Fibroblast of skin of back (primary cell): Measurements from ENCODE around the gene CDC42SE2.
"Not testable (repeated sequence)": the region's sequence is repeated elsewhere in the genome, so short reads cannot be mapped to it uniquely, and the experiment has no call there.

Source experiments
- DNase-seq: peaks from one replicate; pipeline ENCODE4 v3.0.0-alpha.2; 2013

Gene CDC42SE2

DNA sequence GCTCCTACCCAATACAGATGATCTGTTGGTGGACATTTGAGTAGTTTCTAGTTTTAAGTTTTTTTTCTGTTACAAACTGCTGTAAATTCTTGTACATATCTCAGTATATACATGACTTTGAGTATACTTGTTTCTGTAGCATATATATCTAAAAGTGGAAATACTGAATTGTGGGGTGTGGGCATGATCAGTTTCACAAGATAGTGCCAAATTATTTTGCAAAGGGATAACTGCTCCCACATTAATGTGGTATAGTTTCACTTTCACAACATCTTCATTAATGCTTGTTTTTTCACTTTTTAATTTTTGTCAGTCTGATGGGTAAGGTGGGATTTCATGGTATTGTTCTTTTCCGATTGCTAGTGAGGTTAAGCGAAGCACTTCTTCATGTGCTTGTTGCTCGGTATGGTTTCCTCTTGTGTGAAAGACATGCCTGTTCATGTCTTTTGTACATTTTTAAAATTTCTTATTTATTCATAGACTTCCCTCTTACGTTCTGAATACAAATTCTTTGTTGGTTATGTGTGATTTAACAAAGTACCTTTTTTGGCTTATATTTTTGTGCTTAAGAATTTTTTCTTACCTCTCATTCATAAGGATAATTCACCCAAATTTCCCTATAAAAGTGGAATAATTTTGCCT, 103.5 kb downstream of the CDC42SE2 start:
- DNase-seq = no peak

- no peak for DNase-seq
These were observed 105.0 kb downstream of the CDC42SE2 start for GRCh38 chr5:131368866-131369265.

GRCh38 chr5:131369558-131369957, 105.7 kb downstream of the CDC42SE2 start:
- DNase-seq = no peak

- DNase-seq = no peak
These were observed 108.0 kb downstream of the CDC42SE2 start for GRCh38 chr5:131371835-131372234.

DNA sequence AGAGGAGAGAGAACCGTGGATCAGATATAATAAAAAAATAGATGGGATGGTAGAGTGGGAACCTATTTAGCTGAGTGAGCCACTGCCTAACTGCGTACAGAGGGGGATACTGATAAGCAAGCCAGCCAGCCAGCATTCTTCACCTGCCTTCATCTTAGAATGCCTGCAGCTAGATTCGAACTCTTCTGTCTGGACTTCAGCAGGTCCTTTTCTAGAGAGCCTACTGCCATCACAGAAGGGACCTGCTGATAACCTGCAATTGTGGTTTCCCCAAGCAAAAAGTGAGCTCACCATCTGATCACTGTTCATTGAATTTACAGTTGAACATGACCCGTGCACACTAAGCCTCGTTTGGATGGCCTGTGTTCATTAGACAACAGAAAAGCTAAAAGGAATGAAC, 109.4 kb downstream of the CDC42SE2 start:
- no peak for DNase-seq

DNA sequence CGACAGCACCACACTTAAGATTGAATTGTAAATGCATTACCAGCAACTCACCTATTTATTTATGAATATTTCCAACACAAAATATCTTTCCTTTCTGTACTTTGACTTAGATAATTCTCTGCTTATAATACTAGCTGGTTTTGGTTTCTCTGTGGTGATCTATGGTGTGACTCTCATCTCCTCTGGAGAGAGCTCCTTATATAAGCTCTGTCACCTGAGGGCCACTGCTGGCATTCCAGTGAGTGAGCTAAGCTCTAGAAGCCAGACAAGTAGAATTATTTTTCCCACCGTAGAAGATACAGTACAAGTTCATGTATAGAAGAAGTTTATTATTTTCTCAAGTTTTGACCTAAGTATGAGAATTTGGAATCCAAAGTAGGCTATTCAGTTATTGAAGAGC, 111.5 kb downstream of the CDC42SE2 start:
- DNase-seq = no peak

DNA sequence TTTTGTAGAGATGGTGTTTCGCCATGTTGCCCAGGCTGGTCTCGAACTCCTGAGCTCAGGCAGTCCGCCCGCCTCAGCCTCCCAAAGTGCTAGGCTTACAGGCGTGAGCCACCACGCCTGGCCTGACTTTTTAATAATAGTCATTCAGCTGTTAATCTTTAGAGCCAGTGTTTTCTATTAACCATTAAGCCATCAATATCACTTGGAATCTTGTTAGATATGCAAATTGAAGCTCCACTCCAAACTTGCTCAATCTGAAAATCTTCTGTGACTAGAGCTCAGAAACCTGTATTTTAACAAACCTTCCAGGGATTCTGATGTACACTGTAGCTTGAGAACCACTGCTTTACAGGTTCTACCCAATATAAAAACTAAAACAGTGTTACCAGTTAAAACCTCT, 113.5 kb downstream of the CDC42SE2 start:
- no peak for DNase-seq

- DNase-seq = peak; percentile 87
These were observed 114.0 kb downstream of the CDC42SE2 start for GRCh38 chr5:131377785-131378325.

DNA sequence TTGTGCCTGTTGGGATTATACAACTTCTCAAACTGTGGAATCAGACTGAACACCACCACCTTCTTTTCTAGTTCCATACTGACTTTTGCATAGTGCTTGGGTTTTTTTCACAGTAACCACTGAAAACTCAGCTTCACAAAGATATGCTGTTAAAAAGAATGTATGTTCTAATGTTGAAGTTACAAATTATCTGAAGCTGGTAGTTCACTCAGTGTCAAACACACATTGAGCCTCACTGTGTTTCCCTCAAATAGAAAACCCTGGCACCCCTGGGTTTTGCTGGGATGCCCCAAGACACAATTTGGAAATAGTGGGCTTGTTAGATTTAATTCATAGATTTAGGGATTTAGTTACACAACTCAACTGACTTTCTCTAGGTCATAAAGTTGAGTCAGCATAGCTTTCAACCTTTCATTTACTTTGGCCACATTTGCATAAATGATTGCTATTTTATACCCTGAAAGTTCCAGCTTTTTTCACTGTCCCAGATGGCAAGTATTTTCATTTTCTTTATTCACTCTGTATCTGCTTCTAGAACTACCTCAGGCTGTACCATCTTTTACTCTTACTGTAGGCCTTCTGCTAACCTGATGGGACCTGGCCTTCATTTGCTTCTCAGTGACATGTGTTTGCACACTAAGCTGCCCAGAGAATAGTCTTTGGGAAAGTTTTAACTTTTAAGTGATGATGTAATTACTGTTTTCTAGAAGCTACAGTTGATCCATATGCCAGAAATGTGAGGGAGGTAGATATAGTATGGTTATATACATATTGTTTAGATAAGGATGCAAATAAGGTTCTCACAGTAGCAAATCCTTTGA, 115.1 kb downstream of the CDC42SE2 start:
- no peak for DNase-seq

DNA sequence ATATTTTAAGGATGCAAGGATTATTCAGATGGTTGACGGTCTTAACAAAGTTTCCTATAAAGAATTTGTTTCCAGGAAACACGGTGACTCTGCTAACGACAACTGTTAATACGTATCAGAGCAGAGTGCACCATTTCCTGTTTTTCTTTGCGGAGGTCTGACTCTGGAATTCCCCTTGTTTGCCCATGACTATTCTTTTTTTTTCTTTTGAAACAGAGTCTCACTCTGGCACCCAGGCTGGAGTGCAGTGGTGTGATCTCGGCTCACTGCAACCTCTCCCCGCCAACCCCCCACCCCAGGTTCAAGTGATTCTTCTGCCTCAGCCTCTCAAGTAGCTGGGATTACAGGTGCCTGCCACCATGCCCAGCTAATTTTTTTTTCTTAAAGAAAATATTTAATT, 115.9 kb downstream of the CDC42SE2 start:
- DNase-seq = peak; percentile 62

DNA sequence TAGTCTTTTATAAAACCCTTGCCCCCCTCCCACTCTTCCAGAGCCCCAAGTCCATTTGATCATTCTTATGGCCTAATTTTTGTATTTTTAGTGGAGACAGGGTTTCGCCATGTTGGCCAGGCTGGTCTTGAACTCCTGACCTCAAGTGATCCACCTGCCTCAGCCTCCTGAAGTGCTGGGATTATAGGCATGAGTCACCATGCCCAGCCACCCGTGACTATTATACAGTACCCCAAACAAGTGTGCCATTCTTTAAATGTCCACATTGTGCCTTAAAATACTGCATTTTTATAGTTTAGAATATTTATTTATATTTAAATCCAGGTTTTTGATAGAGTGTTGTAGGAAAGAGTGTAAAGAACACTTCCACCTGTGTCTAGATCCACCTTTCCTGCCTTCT, 116.4 kb downstream of the CDC42SE2 start:
- not testable (repeated sequence) for DNase-seq

DNA sequence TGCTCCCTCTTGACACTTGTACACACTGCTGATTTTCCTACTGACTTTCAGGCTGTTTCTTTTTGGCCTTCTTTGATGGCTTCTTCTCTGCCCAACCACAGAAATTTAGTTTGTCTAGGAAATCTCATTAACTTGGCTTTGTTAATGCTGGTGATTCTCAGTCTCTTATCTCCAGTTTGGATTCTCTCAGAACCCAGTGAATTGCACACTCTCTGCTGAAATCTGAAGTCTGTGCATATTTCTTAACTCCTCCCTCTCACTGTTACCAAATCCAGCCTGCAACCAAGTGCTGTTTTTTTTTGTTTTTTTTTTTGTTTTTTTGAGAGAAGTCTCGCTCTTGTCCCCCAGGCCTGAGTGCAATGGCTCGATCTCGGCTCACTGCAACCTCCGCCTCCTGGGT, 117.2 kb downstream of the CDC42SE2 start:
- no peak for DNase-seq

- no peak for DNase-seq
These were observed 117.9 kb downstream of the CDC42SE2 start for GRCh38 chr5:131381777-131382176.

GRCh38 chr5:131382407-131383395, 118.8 kb downstream of the CDC42SE2 start:
- DNase-seq = peak; percentile 48

DNA sequence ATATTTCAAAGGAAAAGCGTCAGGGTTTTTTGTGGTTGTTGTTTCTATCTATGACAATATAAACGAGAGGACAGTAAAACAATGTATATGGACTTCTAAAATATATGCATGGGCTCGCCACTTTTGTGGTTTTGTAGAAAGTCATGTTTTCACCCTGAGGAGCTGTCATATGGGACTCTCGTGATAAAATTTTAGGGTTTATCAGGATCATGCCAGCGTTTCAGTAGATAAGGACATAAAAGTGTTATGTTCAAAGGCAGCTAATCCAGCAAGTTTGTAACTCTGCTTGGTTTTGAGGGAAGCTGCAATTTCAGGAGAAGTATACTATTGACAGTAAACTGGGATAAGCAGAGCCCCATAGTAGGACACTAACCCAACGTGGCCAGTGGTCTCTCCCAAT, 120.3 kb downstream of the CDC42SE2 start:
- no peak for DNase-seq

GRCh38 chr5:131384616-131385214, 120.9 kb downstream of the CDC42SE2 start:
- peak; percentile 15 for DNase-seq

GRCh38 chr5:131386124-131386523, 122.3 kb downstream of the CDC42SE2 start:
- DNase-seq = no peak

DNA sequence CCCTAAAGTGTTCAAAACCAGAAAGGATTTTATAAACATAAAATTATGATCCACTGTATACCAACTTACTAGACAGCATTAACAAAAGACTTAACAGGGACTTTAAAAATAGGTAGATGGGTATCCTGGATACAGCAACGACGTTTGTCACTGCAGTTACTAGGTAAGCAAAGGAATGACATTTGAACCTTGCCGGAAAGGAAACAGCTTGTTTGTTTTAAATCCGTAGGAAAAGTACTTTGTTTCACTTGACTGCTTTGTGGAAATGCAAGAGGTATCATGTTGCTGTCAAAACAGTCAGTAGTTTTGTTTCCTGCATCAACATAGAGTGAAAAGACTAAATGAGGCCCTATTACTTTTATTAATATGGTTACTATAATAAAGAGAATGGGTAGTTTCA, 122.9 kb downstream of the CDC42SE2 start:
- DNase-seq = no peak

DNA sequence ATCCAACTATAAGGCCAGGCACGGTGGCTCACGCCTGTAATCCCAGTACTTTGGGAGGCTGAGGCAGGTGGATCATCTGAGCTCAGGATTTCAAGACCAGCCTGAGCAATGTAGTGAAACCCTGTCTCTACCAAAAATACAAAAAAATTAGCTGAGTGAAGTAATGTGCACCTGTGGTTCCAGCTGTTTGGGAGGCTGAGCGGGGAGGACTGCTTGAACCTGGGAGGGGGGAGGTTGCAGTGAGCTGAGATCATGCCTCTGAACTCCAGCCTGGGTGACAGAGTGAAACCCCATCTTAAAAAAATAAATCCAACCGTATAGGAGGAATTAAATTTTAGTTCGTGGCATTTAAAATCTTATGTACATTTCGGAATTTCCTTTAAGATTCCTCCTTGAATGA, 123.4 kb downstream of the CDC42SE2 start:
- no peak for DNase-seq

DNA sequence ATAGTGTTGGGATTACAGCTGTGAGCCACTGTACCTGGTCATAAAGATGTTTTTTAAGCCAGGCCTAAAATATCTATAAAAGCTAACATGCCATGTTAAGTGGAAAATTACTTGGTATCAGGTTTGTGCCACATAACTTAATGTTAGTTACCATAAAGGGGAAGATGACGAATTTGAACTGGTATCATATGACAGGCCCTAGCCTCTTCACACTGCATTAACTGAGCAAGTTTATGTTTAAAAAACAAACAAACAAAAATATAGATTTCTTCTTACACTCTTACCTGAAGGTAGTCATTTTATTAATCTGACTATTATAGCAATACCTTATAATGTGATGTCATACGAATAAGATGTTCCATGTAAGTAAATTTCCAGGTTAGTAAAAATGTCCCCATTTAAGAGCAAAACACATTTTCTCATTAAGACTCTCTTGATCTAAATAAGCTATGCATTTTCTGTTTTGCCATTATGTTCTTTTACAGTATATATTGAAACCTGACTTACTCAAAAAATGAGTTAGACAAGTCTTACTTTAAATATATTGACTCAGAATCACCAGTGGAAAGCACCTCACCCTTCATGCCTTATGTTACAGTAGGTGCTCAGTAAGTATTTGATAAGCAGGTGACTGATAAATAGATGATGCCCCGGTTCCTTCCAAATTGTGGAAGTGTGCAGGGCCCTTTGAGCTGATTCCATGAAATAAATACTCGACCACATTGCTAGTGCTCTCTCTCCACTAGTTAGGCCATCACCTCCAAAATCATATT, 125.4 kb downstream of the CDC42SE2 start:
- no peak for DNase-seq

DNA sequence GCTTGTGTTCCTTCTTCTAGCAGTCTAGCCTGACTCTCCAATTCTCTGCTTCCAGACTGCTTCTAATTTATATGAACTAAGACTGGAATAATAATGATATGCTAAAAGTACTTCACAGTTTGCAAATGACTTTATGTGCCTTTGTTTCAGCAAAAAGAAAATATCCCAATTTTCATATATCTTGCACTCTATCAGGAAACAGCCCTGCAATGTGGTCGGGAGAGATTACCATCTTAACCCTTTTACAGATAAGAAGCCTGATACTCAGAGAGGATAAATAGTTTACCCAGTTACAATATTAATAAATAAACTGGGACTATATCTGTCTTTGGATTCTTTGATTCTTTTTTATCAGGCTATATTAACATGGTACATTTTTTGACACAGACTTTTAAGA, 126.0 kb downstream of the CDC42SE2 start:
- DNase-seq = no peak
